Glutamatergic neuron (in vitro differentiated cells): Measurements from ENCODE around the gene NKX2-3. TPM values are rescaled to one million over a fixed set of nuclear protein-coding genes. Genes with fewer than 3 reads are reported as not detected.

Source experiments
- DNase-seq: peaks from one replicate; pipeline ENCODE4 v3.0.0; 2022
- H3K27ac Mint-ChIP-seq: one replicate; pipeline ENCODE4 v1.8.0; 2020; ENCODE audit warnings: mild to moderate bottlenecking, mixed read lengths, inconsistent platforms; ENCODE audit not compliant: unreplicated experiment
- H3K27me3 Mint-ChIP-seq: one replicate; pipeline ENCODE4 v1.8.0; 2020; ENCODE audit warnings: mild to moderate bottlenecking, moderate library complexity, mixed read lengths, inconsistent platforms; ENCODE audit not compliant: unreplicated experiment
- H3K36me3 Mint-ChIP-seq: one replicate; pipeline ENCODE4 v1.8.0; 2020; ENCODE audit warnings: mild to moderate bottlenecking, mixed read lengths, inconsistent platforms; ENCODE audit not compliant: unreplicated experiment
- H3K4me1 Mint-ChIP-seq: one replicate; pipeline ENCODE4 v1.8.0; 2020; ENCODE audit warnings: mild to moderate bottlenecking, low read depth, mixed read lengths, inconsistent platforms; ENCODE audit not compliant: unreplicated experiment
- H3K4me3 Mint-ChIP-seq: one replicate; pipeline ENCODE4 v1.8.0; 2020; ENCODE audit warnings: mild to moderate bottlenecking, mixed read lengths, inconsistent platforms; ENCODE audit not compliant: unreplicated experiment
- H3K9me3 Mint-ChIP-seq: one replicate; pipeline ENCODE4 v1.8.0; 2020; ENCODE audit warnings: mild to moderate bottlenecking, moderate library complexity, mixed read lengths, inconsistent platforms; ENCODE audit not compliant: unreplicated experiment
- total RNA-seq: library from RNA; stranded (reverse); fragmentation: NEBNext Ultra II Directional; extraction: Animal tissue kit (Norgen Biotek cat#: 25700); gene quantifications from one replicate; pipeline ENCODE4 v1.2.1, GENCODE V29; 2021; ENCODE audit not compliant: unreplicated experiment
- TF ChIP-seq, protein P1 (sequence below): fragments of 200-600 bp; sonication (generic); IDR thresholded peaks from one replicate; pipeline ENCODE4 v1.5.0; 2021; ENCODE audit not compliant: partially characterized antibody, unreplicated experiment

NKX2-3 gene
- total RNA-seq, 1 donor from 2014 or later = not detected

DNA sequence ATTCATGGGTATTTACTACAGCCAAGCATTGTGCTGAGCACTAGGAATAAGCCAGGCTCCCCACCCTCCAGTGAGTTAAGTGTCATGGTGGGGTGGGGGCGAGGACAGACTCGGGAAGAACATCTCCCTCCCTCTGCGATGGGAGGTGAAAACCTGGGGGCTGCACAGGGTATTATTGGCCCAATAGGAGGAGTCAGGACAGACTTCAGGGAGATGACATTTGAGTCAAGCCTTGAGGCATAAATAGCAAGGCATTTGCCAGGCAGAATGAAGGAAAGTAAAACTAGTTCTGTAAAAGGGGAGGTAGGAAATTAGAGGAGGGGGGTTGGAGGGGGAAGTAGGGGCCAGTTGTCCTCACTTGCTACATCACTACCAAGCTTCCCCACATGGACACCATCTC is 18.9 kb downstream of the NKX2-3 start:
- peaks cover 9% of the 10 kb centered on the region for H3K4me1 Mint-ChIP-seq
- H3K27ac Mint-ChIP-seq = no peak overlapping the region
- peaks cover 9% of the 10 kb centered on the region for H3K36me3 Mint-ChIP-seq
- TF ChIP-seq, protein P1, sequence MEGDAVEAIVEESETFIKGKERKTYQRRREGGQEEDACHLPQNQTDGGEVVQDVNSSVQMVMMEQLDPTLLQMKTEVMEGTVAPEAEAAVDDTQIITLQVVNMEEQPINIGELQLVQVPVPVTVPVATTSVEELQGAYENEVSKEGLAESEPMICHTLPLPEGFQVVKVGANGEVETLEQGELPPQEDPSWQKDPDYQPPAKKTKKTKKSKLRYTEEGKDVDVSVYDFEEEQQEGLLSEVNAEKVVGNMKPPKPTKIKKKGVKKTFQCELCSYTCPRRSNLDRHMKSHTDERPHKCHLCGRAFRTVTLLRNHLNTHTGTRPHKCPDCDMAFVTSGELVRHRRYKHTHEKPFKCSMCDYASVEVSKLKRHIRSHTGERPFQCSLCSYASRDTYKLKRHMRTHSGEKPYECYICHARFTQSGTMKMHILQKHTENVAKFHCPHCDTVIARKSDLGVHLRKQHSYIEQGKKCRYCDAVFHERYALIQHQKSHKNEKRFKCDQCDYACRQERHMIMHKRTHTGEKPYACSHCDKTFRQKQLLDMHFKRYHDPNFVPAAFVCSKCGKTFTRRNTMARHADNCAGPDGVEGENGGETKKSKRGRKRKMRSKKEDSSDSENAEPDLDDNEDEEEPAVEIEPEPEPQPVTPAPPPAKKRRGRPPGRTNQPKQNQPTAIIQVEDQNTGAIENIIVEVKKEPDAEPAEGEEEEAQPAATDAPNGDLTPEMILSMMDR = no peak
- no peaks in the 10 kb centered on the region for H3K27me3 Mint-ChIP-seq
- peaks cover 1% of the 10 kb centered on the region for H3K9me3 Mint-ChIP-seq
- no peak overlapping the region for H3K4me3 Mint-ChIP-seq
- no peak for DNase-seq

DNA sequence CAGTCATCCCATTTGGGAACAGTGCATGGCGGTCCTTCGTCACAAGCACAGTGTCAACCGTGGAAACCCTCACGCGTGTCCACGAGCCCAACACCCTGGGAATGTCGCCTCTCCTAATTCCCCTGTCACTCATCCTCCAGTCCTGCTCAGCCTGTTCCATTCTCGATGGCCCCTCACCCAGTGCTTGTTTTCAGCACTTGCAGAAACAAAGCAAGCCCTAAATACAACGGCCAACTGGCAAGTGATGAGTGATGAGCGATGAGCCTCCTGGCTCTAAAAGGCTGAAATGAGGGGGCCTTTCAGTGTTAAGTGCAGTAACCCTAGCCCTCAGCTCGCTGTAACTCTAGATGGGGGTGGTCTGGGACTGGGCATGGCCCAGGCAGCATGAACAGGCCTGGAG is 22.6 kb downstream of the NKX2-3 start:
- peaks cover 9% of the 10 kb centered on the region for H3K36me3 Mint-ChIP-seq
- TF ChIP-seq, protein P1 = no peak
- no peak for DNase-seq

DNA sequence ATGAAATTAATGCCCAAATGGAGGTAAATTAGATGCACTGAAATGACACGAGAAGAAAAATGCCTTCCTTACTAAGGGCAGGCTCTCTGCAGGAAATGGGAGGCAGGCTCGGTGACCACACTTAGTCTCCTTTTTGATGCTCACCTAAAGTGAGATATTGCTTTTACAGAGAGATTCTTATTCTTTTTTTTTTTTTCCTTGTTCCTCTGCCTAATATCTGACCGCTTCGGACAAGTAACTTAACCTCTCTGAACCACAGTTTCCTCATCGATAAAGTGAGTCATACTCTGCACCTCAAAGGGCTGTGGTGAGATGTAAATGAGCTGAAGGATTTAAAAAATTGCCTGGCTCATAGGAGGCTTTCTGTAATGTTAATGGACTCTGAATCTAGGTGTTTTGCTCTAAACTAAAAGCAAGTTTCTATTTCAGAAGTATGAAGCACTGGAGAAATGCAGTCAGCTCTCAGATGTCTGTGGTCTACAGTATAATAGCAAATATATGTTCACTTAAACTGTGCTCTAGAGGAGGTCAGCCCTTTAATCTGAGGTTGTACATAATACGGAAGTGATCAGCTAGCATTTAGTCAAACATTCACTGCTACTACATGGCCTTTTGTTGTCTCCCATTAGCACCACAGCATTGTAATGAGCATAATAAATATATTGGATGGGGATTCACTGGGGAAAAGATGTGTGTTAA is 23.2 kb downstream of the NKX2-3 start:
- Mint-ChIP-seq H3K27ac (no peak overlapping the region), H3K36me3 (peaks cover 9% of the 10 kb centered on the region), H3K27me3 (no peaks in the 10 kb centered on the region), H3K9me3 (peaks cover 1% of the 10 kb centered on the region), H3K4me1 (peaks cover 8% of the 10 kb centered on the region), H3K4me3 (no peak overlapping the region)
- DNase-seq = no peak
- TF ChIP-seq, protein P1 = no peak

More for the DNA sequence above, 22.6 kb downstream of the NKX2-3 start:
- Mint-ChIP-seq H3K27me3 (no peaks in the 10 kb centered on the region), H3K4me3 (no peak overlapping the region), H3K9me3 (peaks cover 1% of the 10 kb centered on the region), H3K4me1 (peaks cover 9% of the 10 kb centered on the region), H3K27ac (no peak overlapping the region)

DNA sequence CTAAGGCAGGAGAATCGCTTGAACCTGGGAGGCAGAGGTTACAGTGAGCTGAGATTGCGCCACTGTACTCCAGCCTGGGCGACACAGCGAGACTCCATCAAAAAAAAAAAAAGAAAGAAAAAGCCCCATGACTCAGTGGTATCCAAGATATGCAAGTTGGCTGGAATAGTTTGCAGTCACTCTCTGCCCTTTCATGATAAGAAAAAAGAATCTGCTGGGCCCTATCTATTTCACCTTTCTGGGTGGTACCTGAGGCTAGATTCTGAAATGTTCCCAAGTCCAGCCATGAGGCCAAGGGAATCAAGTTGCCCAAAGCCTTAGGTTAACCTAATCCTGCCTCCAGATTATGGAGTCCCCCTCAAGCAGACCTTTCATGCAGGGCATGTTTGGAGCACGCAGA is 24.3 kb downstream of the NKX2-3 start:
- Mint-ChIP-seq H3K27me3 (no peaks in the 10 kb centered on the region), H3K27ac (no peak overlapping the region), H3K4me3 (no peak overlapping the region), H3K4me1 (peaks cover under 1% of the 10 kb centered on the region), H3K9me3 (peaks cover 1% of the 10 kb centered on the region), H3K36me3 (peaks cover 9% of the 10 kb centered on the region)
- no peak for DNase-seq
- TF ChIP-seq, protein P1 = no peak

DNA sequence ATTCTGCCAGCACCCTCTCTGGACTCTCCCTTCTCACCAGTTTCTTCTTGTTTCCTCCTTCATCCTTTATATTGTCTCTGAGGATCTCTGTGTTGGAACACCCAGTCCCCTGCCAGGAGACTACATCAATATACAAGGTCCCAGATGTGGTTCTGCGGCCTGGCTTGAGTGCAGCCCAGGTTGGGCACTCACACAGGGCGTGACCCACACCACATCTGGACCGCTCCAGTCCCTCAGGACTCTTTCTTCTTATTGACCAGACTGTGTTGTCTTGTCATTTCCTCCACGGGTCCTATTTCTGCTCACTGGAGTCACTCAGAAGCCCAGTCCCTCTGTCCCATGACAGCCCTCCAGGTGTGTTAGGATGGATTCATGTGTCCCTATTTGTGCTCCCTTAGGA is 26.0 kb downstream of the NKX2-3 start:
- Mint-ChIP-seq H3K27ac (no peak overlapping the region), H3K4me1 (no peaks in the 10 kb centered on the region), H3K27me3 (no peaks in the 10 kb centered on the region), H3K4me3 (no peak overlapping the region), H3K36me3 (peaks cover 8% of the 10 kb centered on the region), H3K9me3 (peaks cover 1% of the 10 kb centered on the region)
- no peak for DNase-seq
- TF ChIP-seq, protein P1 = no peak
